NOMO-1 treated with DMSO at 0.1 percent for 48 hours (cell line): ENCODE data around the gene RALGPS2.

ENCODE experiments used
- DNase-seq: peaks from one replicate; lab custom pipeline; 2025; ENCODE audit not compliant: unreplicated experiment; lab: John Stamatoyannopoulos, UW

The RALGPS2 gene

GRCh38 chr1:178724728-178725465, at the start of gene RALGPS2:
TSS of gene RALGPS2 (plus strand) at chr1:178725244. CDS start at chr1:178776765, 51,521 bp downstream.
- DNase-seq, result peak; percentile 74

DNA sequence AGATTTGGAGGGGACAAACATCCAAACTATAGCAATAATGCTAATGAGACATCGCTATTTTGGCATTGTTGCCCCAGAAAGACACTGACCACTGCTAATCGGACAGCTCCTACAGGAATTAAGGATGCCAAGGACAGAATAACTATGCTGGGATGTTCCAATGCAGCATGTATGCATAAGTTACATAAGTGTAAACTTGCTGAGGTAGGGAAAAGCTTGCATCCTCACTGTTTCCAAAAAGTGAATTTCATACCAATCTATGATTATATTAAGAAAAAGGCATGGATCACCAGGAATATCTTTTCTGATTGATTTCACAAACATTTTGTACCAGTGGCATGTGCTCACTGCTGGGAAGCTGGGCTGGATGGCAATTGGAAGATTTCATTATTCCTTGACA, 45.8 kb upstream of the RALGPS2 start:
- DNase-seq, result no peak

DNA sequence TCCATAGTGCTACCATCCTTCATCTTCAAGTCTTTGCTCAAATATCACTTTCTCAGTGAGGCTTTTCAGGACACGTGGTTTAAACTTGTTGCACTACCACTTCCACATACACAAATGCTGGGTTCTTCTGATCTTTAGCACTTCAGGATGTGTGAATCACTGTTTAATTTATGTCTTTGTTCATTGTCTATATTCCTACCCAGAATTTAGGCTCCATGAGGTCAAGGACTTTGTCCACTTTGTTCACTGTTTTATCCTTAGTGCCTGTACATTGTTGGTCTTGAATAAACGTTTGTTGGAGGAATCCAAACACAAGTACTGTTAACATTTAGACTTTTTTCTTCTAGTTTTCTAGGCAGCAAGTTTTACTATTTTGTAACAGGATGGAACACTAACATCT, 42.6 kb upstream of the RALGPS2 start:
- peak; percentile 8 for DNase-seq

DNA sequence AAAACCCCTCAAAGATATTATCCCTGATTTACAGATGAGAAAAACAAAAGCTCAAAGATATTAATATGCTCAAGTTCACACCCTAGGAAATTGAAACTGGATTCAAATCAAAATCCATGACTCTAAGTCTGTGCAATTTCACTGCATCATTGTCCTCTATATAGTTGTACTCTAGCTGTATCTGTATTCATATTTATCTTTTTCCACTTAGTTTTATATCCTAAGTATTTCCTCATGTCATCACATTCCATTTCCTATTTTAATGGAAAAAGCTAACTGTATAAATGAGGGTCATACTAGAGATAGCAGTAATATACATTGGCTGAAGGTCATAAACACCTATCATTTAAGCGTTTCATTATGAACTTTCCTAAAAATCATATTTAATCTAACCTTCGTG, 42.2 kb upstream of the RALGPS2 start:
- DNase-seq, result no peak

GRCh38 chr1:178683291-178683690, 41.8 kb upstream of the RALGPS2 start:
- no peak for DNase-seq

DNA sequence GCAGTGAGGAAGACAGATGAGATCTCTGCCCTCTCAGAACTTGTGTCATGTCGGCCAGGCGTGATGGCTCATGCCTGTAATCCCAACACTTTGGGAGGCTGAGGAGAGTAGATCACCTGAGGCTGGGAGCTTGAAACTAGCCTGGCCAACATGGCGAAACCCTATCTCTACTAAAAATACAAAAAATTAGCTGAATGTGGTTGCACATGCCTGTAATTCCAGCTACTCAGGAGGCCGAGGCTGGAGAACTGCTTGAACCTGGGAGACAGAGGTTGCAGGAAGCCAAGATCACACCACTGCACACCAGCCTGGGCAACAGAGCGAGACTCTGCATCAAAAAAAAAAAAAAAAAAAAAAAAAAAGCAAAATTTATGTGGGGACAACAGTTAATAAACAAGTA, 40.9 kb upstream of the RALGPS2 start:
- DNase-seq, result no peak

DNA sequence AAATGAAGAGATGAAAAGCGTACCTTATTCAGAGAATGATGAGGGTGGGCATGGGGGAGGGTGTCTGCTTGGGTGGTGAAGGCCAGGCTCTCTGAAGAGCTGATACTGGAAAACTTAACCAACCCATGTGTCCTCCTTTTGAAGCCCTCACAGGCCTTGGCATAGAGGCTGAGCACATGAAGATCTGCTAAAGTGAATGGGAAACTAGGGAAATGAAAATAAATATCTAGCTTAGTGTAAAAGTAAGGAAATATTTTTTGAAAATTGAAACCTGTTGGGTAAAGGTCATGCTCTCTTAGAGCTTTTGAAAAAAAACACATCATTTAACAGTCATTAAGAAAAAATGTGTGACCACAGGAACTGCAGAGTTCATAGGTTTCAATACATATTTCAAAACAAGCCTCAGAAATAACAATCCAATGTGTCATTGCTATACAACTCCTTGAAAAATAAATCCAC, 40.5 kb upstream of the RALGPS2 start:
- DNase-seq, result no peak

GRCh38 chr1:178686407-178686806, 38.6 kb upstream of the RALGPS2 start:
- DNase-seq, result no peak

DNA sequence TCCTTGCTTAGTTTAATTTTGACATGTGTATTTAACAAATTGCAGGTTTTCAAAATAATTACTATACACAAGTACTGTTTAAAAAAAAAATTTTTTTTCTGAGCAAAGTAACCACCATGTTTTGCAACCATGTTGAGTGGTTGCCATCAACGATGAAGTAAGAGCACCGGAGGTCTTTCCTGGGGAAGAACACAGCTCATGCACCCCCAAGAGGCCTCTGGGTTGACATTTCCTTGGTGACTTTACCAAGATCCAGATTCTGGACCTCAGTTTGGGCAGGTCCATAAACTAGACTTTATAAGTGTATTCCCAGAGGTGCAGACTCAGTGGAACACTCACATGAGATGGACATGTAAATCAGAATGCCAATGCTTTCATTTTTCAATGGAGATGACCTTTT, 36.8 kb upstream of the RALGPS2 start:
- peak; percentile 9 for DNase-seq

DNA sequence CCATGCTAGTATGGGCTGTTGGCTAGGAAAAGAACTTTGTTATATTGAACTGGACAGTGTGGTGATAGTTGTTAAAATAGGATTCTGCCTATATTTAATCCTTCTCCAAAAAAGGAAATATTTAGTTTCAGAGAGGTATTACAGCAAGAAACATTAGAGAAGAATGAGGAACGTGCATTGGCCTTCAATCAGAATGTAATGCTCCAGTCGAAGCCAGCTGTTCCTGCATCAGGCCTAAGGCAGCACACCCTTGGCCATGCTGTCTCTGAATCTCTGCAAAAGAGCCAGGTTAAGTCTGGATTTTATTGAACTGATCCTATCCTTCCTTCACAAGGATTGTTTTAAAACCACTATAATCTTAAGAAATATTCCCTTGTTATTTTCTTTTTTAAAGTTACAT, 35.3 kb upstream of the RALGPS2 start:
- DNase-seq, result no peak

DNA sequence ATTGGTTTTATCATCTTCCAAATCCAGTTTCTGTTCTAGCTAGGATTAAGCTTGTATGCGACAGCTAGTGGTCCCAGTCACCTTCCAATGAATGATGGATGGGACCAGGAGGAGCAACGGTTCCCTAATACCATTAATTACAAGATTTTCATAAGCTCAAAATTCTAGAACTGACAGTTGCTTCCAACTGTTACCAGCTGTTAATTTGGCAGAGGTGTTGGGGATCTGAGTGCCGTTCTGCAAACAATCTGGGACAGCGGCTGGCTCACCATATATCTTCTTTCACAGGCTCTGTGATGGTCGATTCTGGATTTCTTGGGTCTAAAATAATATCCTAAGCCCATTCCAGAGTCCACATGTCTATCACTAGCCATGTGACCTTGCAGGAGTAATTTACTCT, 34.5 kb upstream of the RALGPS2 start:
- no peak for DNase-seq

GRCh38 chr1:178692564-178693327, 32.3 kb upstream of the RALGPS2 start:
- DNase-seq, result peak; percentile 32

DNA sequence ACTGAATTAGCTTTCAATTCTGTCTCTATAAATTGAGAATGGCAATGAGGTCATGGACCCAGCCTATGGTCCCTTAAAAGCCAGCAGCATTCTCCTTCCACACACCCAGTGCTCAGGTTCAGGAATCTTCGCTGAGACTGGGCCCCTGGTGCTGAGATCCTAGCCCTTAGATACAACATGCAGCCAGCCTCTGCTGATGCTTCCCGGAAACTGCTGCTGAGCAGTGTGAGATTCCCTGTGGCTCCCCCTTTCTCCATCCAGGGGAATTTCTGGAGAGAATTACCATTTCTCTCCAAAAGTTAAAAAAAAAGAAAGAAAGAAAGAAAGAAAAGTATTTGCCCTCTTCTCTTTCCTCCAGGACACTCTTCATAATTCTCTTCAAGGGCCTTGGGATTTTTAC, 31.7 kb upstream of the RALGPS2 start:
- no peak for DNase-seq

DNA sequence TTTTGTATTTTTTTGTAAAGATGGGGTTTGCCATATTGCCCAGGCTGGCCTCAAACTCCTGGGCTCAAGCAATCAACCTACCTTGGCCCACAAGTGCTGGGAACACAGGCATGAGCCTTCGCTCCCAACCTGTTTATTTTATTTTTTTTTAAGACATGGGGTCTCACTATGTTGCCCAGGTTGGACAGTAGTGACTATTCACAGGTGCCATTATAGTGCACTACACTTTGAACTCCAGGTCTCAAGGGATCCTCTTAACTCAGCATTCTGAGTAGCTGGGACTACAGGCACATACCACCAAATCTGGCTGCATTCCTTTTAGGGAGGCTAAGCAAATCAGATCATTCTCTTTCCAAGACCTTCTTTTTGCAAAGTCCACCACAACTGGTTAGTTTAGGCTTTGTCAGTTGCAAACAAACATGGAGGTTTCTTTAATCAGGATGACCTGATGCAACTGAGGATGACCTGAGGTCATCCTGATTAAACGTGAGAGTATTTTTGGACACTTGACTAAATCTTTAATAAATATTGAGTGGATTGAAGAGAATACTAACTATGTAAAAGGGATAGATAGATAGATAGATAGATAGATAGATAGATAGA, 30.0 kb upstream of the RALGPS2 start:
- DNase-seq, result no peak

GRCh38 chr1:178702146-178702545, 22.9 kb upstream of the RALGPS2 start:
- peak; percentile 48 for DNase-seq

- no peak for DNase-seq
Measured at GRCh38 chr1:178704833-178705232, 20.2 kb upstream of the RALGPS2 start.

GRCh38 chr1:178706432-178706831, 18.6 kb upstream of the RALGPS2 start:
- DNase-seq, result peak; percentile 34

DNA sequence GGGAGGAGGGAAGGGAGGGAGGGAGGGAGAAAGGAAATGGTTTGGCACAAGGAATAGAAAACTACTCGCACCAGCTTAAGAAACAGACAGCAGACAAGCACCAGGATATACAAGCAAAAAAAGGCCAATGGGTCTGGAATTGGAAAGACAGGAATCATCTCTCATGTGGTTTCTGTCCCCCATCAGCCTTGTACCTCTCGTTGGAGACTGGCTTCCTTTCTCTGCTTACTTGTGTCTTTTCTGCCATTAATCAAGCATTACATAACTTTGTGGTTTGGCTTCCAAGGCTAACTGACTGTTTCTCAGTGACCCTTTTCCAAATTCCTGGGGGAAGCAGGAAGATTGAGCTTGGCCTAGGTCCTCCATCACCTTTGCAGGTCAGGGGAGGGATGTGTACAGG, 11.8 kb upstream of the RALGPS2 start:
- DNase-seq, result peak; percentile 5

GRCh38 chr1:178714453-178714852, 10.6 kb upstream of the RALGPS2 start:
- no peak for DNase-seq

- DNase-seq, result no peak
Measured at GRCh38 chr1:178716111-178716510, 8.9 kb upstream of the RALGPS2 start.

DNA sequence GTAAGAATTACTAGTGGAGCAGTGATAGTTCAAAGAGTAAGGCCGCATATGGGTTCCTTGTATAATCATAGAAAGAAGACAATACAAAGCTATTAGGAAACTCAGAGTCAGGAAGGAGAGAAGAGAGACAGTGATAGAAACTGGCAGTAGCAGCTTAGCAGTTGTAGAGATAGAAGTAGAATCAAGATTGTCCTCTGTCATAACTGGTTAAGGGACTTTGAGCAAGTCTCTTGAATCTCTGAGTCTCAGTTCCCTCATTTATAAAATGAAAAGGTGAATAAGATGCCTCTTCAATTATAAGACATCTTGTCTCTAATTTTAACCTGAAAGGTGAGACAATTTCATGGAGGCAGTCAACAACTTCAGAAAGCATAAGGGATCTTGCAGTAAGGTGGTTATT, 6.5 kb upstream of the RALGPS2 start:
- DNase-seq, result no peak

GRCh38 chr1:178723546-178723945, 1.5 kb upstream of the RALGPS2 start:
- no peak for DNase-seq
